Peyer's patch (tissue), 4 donors: ENCODE measurements around the gene EFNB2. TPM values are rescaled to one million over a fixed set of nuclear protein-coding genes. Genes with fewer than 3 reads are reported as not detected.

Experiments
- DNase-seq, 3 donors: peaks; one replicate each; pipeline ENCODE4 v3.0.0-alpha.2; 2017 to 2019
- H3K27ac ChIP-seq, 4 donors: fragments of 200-600 bp; sonication (generic); one replicate each; pipeline ENCODE4 v1.5.1; 2016 to 2019
- H3K27me3 ChIP-seq, 2 donors: fragments of 200-600 bp; sonication (generic); one replicate each; pipeline ENCODE4 v1.5.1; 2019
- H3K36me3 ChIP-seq, 3 donors: fragments of 200-600 bp; sonication (generic); one replicate each; pipeline ENCODE4 v1.5.1; 2016 to 2019
- H3K4me1 ChIP-seq, 4 donors: fragments of 200-600 bp; sonication (generic); one replicate each; pipeline ENCODE4 v1.5.1; 2016 to 2019
- H3K4me3 ChIP-seq, 4 donors: fragments of 200-600 bp; sonication (generic); 1 replicate in 3 of 4; 2 replicates in 1 of 4; pipeline ENCODE4 v1.5.1; 2016 to 2019; ENCODE audit warnings: mild to moderate bottlenecking in 1 of 4
- H3K9me3 ChIP-seq, 4 donors: fragments of 200-600 bp; sonication (generic); one replicate each; pipeline ENCODE4 v1.5.1; 2016 to 2019; ENCODE audit warnings: mild to moderate bottlenecking in 1 of 4
- CTCF ChIP-seq, 6 experiments: fragments of 450-650 bp in 4 of 6; fragments of 200-600 bp in 2 of 6; sonication (generic) in 1 of 6; IDR thresholded peaks; one replicate each; pipeline ENCODE4 v1.5.1; 2017 to 2019; ENCODE audit warnings: antibody characterized with exemption in 6 of 6, mild to moderate bottlenecking in 3 of 6, moderate library complexity in 1 of 6
- POLR2A ChIP-seq, 2 donors: fragments of 450-650 bp; IDR thresholded peaks; one replicate each; pipeline ENCODE4 v1.5.1; 2017; ENCODE audit warnings: antibody characterized with exemption in 2 of 2, mild to moderate bottlenecking in 2 of 2, moderate library complexity in 2 of 2
- total RNA-seq, 4 donors: library from RNA; depleted of rRNA; stranded (reverse); fragments of >200 nt; gene quantifications; one replicate each; pipeline ENCODE4 v1.1.0, GENCODE V29; 2016

The EFNB2 gene
- total RNA-seq, 4 donors from 2014 or later = 5.8 to 38.9 (median 30.2) TPM

- no peak for TF ChIP-seq CTCF (IDR thresholded peaks at IDR 0.05)
- TF ChIP-seq POLR2A (IDR thresholded peaks at IDR 0.05) = no peak
- H3K27me3 ChIP-seq = no peaks in the 10 kb centered on the region
- no peaks in the 10 kb centered on the region for H3K4me1 ChIP-seq
- H3K4me3 ChIP-seq = no peak overlapping the region
- no peak overlapping the region for H3K27ac ChIP-seq
- H3K9me3 ChIP-seq = no peaks in the 10 kb centered on the region
- DNase-seq = no peak
- peaks cover 0 to 28% (median 0%) of the 10 kb centered on the region in 3 donors for H3K36me3 ChIP-seq
Measured at GRCh38 chr13:106505732-106506131, 29.7 kb downstream of the EFNB2 start.

- H3K4me1 ChIP-seq = no peaks in the 10 kb centered on the region
- DNase-seq = no peak
- H3K9me3 ChIP-seq = no peaks in the 10 kb centered on the region
- no peak overlapping the region for H3K27ac ChIP-seq
- no peaks in the 10 kb centered on the region for H3K27me3 ChIP-seq
- TF ChIP-seq POLR2A (IDR thresholded peaks at IDR 0.05) = no peak
- TF ChIP-seq CTCF (IDR thresholded peaks at IDR 0.05) = no peak
- H3K36me3 ChIP-seq = peaks cover 0 to 24% (median 0%) of the 10 kb centered on the region in 3 donors
- no peak overlapping the region for H3K4me3 ChIP-seq
Measured at GRCh38 chr13:106505295-106505694, 30.2 kb downstream of the EFNB2 start.

- Histone ChIP-seq H3K9me3 (no peaks in the 10 kb centered on the region), H3K27me3 (no peaks in the 10 kb centered on the region), H3K4me3 (no peak overlapping the region), H3K4me1 (no peaks in the 10 kb centered on the region), H3K27ac (no peak overlapping the region), H3K36me3 (peaks cover 0 to 15% (median 0%) of the 10 kb centered on the region in 3 donors)
- no peak for DNase-seq
- no peak for TF ChIP-seq CTCF (IDR thresholded peaks at IDR 0.05)
- TF ChIP-seq POLR2A (IDR thresholded peaks at IDR 0.05) = no peak
Measured at GRCh38 chr13:106503730-106504453, 31.6 kb downstream of the EFNB2 start.

GRCh38 chr13:106503272-106503671, 32.2 kb downstream of the EFNB2 start:
- Histone ChIP-seq H3K27ac (no peak overlapping the region), H3K27me3 (no peaks in the 10 kb centered on the region), H3K9me3 (no peaks in the 10 kb centered on the region), H3K4me3 (no peak overlapping the region), H3K36me3 (peaks cover 0 to 15% (median 0%) of the 10 kb centered on the region in 3 donors), H3K4me1 (no peaks in the 10 kb centered on the region)
- TF ChIP-seq CTCF (IDR thresholded peaks at IDR 0.05) (no peak), POLR2A (IDR thresholded peaks at IDR 0.05) (no peak)
- no peak for DNase-seq

GRCh38 chr13:106500445-106500844, 35.0 kb downstream of the EFNB2 start:
- H3K4me1 ChIP-seq = peaks cover 0 to 10% (median 0%) of the 10 kb centered on the region in 4 donors
- TF ChIP-seq CTCF (IDR thresholded peaks at IDR 0.05) (no peak), POLR2A (IDR thresholded peaks at IDR 0.05) (no peak)
- DNase-seq = no peak
- H3K4me3 ChIP-seq = no peak overlapping the region
- H3K27me3 ChIP-seq = no peaks in the 10 kb centered on the region
- H3K27ac ChIP-seq = no peak overlapping the region
- H3K36me3 ChIP-seq = peaks cover 0 to 6% (median 0%) of the 10 kb centered on the region in 3 donors
- no peaks in the 10 kb centered on the region for H3K9me3 ChIP-seq
